ENCODE results near the gene KLHDC3. TPM values are rescaled to one million over a fixed set of nuclear protein-coding genes. Genes with fewer than 3 reads are reported as not detected.

KLHDC3 gene
- total and polyA plus RNA-seq, 9 of the 15 experiments (the other 6 are each of a cell fraction or from before 2014, with no cell fraction given): 4.5 to 171 (median 107) TPM

DNA sequence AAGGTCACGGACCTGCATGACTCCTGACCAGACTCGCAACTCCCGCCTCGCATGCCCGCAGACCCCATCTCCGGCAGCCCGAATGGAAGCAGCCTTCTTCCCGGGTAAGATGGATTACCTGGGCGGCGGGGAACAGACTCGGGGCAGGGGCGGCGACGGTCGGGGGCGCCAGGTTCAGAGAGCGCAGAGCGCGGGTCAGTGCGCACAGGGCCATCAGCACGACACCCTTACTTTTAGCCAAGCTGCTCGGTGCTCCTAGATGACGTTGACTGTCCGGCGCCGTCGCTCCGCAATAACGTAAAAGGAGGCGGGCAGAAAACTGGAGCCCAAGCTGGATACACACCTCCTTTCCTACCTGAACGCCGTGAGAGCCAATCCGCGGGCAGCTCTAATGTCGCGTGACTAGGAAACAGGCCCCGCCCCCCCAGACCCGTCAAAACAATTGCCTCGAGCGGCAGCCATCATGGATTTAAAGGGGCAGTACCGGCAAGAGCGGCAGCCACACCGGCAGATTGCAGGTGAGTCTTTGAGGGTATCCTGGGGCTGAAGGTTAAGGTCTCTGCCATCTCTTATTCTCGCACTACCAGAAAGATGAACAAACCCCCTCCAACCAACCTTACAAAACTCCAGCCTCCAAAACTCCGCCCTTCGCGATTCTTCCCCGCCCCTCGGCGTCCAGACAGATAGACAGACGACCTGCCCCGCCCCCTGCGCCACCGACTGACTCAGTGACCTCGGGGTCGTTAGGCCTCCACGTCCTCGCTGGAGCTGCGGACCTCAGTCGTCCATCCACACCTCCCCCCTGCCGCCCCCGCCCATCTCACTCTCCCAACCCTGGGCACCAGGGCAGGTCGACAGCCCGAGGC, 45.4 kb downstream of the KLHDC3 start, which contains the start of the genes KLC4 and MRPL2 (continued):
- no peak for TF ChIP-seq ZBTB43 (CRISPR knock-in tag; IDR thresholded peaks at IDR 0.05)
- no peak for TF ChIP-seq CAMTA2 (CRISPR knock-in tag; conservative IDR thresholded peaks at IDR 0.05)
- TF ChIP-seq, protein P1, sequence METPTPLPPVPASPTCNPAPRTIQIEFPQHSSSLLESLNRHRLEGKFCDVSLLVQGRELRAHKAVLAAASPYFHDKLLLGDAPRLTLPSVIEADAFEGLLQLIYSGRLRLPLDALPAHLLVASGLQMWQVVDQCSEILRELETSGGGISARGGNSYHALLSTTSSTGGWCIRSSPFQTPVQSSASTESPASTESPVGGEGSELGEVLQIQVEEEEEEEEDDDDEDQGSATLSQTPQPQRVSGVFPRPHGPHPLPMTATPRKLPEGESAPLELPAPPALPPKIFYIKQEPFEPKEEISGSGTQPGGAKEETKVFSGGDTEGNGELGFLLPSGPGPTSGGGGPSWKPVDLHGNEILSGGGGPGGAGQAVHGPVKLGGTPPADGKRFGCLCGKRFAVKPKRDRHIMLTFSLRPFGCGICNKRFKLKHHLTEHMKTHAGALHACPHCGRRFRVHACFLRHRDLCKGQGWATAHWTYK (CRISPR knock-in tag; IDR thresholded peaks at IDR 0.05): no peak
- TF ChIP-seq ZNF778 (CRISPR knock-in tag; IDR thresholded peaks at IDR 0.05): no peak
- peak; percentile 95 for TF ChIP-seq POLR2G (IDR thresholded peaks at IDR 0.05; ENCODE audit: low read depth, low read length)
- TF ChIP-seq HNRNPH1 (optimal IDR thresholded peaks at IDR 0.05; ENCODE audit: low read depth, low read length): no peak
- TF ChIP-seq ZBTB17 (CRISPR knock-in tag; IDR thresholded peaks at IDR 0.05): peak; percentile 94
- TF ChIP-seq ARID1B (IDR thresholded peaks at IDR 0.05): peak; percentile 55
- 0 out of 2 replicates have a peak, but pooled peaks have one; percentile 35 for TF ChIP-seq HDAC6 (IDR thresholded peaks at IDR 0.05; ENCODE audit: low read depth, low read length)
- TF ChIP-seq SMAD3 (CRISPR knock-in tag; conservative IDR thresholded peaks at IDR 0.05): no peak; the same call in 1 of the 2 replicates
- TF ChIP-seq ZNF764 (CRISPR knock-in tag; IDR thresholded peaks at IDR 0.05; ENCODE audit: low read depth): no peak
- TF ChIP-seq FOXJ2 (tag; IDR thresholded peaks at IDR 0.05): peak; percentile 42; the same call in 1 of the 2 replicates
- TF ChIP-seq ETV5 (CRISPR knock-in tag; IDR thresholded peaks at IDR 0.05; ENCODE audit: low read depth): peak; percentile 50; the same call in 1 of the 2 replicates
- TF ChIP-seq YY1 (IDR thresholded peaks at IDR 0.05; ENCODE audit: borderline replicate concordance in 1 of 3, control insufficient read depth in 1 of 3, extremely low read depth in 1 of 3, insufficient read depth in 3 of 3, insufficient read length in 1 of 3, insufficient replicate concordance in 2 of 3, low read depth in 1 of 3, low read length in 2 of 3): peak; percentile 92 to 99 (median 98)
- TF ChIP-seq HOXB6 (CRISPR knock-in tag; IDR thresholded peaks at IDR 0.05; ENCODE audit: borderline replicate concordance): no peak
- TF ChIP-seq HIVEP1 (CRISPR knock-in tag; IDR thresholded peaks at IDR 0.05): no peak
- no peak for TF ChIP-seq TAF15 (IDR thresholded peaks at IDR 0.05; ENCODE audit: low read depth, low read length)
- TF ChIP-seq TEAD1 (CRISPR knock-in tag; IDR thresholded peaks at IDR 0.05): no peak
- TF ChIP-seq ELF1 (tag; IDR thresholded peaks at IDR 0.05): no peak
